ENCODE data around the gene OPCML.

GRCh38 chr11:132777067-132777975, 755.0 kb downstream of the OPCML start:
- TF ChIP-seq CTCF (conservative IDR thresholded peaks at IDR 0.05; ENCODE audit: low read length): no peak
- TF ChIP-seq EZH2phosphoT487 (IDR thresholded peaks at IDR 0.05; ENCODE audit: borderline replicate concordance): no peak
